NCI-H748 (cell line): ENCODE data around the gene FOXL2.
"Not testable (repeated sequence)": the region's sequence is repeated elsewhere in the genome, so short reads cannot be mapped to it uniquely, and the experiment has no call there.

Source experiments
- DNase-seq: peaks from one replicate; lab custom pipeline; 2025; ENCODE audit not compliant: unreplicated experiment; lab: John Stamatoyannopoulos, UW

FOXL2 gene

DNA sequence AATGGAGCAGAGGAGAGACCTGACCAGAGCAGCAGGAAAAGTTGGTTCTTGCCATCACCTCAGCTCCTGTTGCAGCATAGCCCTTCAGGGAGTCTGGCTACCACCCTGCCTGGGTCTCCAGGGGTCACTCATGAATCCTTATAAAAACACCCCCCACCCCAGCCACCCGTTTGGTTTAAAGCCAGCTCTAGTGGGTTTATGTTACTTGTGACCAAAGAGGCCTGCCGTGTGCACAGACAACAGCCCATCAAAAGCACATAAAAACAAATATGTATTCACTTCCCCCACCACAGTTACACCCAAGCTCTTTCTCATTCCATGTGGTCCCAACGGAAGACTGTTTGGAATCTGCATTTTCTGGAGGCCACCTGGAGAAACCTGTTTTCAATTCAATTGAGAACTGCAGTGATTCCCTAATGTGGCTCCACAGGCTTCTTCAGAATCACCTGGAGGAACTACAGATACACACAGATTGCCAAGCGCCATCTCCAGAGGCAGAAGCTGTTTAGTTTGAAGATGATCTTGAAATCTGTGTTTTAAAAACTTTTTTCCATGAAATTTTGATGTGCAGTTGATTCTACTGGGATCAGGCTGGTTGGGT is 13.8 kb downstream of the FOXL2 start:
- no peak for DNase-seq

DNA sequence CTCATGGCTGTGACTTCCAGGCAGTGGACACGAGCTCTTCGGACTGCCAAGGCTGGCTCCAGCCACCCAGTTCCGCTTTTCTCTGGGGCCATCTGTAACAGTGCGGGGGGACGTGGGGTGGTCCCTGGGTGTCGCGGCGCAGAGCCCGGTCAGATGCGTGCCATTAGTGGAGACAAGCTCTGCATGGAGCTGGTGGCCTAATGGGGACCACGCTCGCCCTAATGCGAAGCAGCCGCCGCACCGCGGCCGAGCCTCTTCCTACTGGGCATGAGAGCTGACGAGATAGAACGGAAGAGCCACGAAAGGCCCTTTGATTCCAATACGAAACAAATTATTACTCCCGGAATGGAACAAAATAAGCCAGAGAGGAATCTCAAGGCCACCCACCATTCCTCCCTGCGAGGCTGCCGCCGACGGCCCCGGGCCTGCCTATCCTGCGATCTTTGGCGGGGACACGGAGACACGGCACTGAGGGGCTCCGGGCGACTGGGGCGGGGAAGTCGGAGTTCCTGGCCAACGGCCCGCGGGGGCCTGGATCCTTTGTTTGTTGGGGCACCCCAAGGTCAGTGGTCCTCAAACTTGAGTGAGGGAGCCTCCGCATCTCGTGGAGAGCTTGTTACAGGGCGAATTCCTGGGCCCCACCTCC is 18.1 kb downstream of the FOXL2 start:
- DNase-seq: no peak

DNA sequence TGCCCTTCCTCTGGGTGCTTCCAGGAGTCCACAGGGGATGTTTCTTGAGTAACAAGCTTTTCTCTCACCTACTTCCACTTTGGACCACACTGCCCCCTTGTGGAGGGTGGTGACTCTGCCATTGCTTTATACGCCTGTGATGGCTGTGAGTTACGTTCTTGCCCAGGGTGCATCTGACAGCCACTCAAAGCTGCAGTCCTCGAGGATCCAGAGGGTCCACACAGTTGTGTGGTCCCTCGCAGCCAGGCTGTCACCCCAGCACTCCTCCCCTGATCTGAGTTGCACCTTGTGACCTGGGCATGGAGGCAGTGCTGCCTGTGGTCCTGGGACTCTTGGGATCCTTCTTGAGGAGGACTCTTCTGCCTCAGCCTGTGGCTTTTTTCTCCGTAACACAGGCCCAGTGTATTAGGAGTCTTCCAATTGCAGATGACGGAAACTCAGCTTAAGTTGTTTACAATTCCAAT is 23.4 kb downstream of the FOXL2 start:
- peak; percentile 65 for DNase-seq

DNA sequence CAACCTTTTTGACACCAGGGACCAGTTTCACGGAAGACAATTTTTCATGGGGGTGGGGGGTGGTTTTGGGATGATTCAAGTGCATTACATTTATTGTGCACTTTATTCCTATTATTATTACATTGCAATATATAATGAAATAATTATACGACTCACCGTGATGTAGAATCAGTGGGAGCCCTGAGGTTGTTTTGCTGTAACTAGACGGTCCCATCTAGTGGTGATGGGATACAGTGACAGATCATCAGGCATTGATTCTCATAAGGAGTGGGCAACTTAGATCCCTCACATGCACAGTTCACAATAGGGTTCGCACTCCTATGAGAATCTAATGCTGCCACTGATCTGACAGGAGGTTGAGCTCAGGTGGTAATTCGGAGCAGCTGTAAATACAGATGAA is 24.5 kb downstream of the FOXL2 start:
- not testable (repeated sequence) for DNase-seq

DNA sequence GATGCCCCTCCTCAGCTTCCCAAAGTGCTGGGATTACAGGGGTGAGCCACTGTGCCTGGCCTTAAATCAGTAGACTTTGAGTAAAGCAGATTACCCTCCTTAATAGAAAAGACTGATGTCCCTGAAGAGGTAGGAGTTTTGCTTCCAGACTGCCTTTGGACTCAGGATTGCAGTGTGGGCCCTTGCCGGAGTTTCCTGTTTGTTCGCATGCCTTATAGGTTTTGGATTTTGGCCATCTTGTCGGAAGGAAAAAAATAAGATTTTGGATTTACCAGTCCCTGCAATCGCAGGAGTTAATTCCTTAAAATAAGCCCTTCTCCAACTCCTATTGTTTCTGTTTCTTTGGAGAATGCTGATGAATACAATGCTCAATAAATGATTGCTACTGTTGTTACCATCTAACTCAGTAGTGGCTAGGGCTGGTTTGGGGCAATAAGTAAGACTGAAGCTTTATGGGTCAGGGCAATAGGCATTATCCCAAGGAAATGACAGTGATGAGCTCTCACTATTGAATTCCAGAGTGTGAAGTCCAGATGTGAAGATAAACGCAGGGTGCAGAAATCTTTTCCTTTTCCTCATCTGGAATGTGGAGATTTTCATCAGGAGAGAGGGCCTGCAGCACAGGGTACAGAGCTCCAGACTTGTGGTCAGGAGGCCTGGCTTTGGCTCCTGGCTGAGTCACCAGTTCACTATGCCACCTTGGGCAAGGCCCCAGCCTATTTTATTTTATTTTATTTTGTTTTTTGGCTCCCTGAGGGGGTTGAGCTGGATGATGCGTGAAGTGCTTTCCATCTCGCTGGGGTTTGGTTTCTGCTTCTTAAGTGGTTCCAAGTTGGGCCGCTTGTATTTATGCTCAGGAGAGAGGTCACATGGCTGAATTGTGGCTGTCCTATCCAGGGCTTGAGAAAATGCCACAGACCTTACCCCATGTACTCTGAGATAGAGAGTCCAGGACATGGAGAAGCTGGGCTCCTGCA is 25.3 kb downstream of the FOXL2 start:
- DNase-seq: no peak

DNA sequence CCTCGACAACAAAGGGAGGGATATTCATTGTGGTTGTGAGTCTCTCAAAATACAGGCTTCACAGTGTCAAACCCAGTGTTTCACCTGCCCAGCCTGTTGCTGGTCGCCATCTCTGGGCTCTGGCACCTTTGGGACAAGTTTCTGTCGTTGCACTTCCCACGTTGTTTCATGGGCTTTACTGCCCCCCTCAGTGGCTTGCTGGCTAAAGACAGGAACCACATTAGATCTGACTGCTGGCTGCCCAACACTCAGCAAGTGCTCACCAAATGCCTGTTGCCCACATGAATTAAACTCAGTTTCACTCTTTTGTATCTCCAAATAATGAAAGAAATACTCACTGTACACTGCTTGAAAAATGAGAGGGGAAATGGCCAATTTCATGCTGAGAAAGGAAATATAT is 27.6 kb downstream of the FOXL2 start:
- DNase-seq: no peak

DNA sequence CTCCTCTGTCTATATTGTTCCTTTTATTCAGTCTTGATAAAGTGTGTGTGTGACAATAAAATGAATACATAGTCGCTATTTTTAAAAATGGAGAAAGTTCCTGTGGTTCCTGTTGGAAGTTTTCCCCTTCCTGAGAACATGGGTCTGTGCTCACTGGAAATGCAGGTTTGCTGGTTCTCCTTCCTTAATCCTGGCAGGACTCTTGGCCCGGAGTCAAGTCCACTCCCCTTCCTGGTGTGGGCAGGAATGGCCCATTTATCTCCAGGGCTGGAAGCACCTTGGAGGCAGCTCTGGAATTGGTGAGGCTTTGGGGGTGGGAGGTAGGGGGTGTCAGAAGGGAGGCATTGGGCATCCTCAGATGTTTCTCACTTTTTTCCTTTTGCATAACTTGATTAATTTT is 30.1 kb downstream of the FOXL2 start:
- no peak for DNase-seq

DNA sequence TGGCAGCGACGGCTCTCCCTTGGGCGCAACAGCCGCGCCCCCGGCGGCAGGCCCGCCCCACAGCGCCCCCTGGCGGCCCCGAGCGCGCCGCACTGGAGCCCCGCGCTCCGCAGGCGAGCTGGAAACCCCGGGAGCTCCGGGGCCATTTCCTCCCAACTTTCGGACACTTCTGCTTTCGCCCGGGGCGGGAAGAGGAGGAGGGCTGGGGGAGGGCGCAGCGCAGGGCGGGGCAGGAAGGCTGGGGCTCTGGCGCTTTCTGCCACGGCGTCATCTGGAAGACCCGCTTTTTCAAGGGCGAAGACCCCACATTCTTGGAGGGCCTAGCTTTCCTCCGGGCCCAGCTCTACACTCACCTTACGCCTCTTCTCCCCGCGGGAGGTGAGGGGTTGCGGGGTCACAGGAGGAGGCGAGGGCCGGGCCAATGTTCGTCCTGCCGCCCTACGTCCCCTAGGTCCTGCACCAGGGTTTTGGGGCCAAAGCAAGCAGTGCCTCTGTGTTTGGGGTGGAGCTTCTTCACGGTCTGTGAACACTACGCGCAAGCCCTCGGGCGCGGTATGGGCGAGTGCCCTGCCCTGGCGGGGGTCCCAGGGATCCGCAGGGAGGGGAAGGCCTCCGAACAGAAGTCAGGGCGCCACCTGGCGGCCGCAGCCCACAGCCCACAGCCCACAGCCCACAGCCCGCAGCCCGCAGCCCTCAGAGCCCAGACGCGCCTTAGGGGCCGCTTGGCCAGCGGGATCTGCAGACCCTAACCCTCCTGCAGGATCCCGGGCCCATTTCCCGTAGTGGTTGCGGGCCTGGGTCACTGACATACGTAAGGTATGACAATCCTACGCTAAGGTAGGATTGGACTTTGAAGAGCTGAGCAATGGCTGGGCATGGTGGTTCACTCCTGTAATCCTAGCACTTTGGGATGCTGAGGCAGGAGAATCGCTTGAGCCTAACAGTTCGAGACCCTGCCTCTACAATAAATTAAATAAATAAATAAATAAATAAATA is 31.1 kb downstream of the FOXL2 start:
- peak; percentile 87 for DNase-seq

DNA sequence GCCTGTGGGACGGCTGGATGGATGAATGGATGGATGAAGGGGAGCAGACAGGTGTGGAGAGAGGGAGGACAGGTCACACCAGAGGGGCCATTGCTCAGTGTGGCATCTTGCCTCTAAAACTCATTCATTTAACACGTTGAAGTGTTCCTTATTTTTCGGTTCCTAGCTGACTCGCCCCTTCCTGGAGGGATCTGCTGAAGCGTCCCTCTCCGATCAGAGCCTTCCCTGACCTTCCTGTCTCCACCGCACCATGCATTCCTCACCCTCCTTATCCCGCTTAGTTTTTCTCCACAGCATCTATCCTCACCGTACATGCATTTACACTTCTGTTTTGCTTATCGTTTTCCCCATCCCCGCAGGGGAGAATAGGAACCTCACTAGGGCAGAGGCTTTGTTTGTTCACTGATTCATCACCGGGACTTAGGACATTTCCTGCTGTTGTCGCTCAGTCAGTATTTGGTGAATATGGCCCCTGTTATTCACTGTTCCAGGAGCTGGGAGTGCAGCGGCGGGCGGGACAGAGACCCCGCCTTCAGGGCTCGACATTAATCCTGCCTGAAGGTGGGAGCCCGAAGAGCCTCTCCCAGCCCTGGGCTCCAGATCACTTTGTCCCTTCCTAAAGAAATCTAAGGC is 32.0 kb downstream of the FOXL2 start:
- no peak for DNase-seq

DNA sequence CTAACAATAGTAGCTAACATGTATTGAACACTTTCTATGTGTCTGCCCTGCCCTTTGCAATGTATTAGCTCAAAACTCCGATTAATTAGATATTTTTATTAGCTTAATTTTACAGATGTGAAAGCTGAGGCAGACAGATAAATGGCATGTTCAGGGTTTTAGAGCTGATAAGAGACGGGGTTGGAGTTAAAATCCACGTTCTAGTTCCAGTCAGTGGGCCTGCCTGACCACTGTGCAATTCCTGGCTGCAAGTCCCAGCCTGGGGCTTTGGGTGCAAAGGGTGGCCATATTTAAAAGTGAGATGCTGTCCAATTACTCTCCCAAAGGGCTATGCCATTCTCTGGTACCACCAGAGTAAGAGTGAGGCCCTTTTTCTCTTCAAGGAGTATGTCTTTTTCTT is 33.2 kb downstream of the FOXL2 start:
- no peak for DNase-seq

DNA sequence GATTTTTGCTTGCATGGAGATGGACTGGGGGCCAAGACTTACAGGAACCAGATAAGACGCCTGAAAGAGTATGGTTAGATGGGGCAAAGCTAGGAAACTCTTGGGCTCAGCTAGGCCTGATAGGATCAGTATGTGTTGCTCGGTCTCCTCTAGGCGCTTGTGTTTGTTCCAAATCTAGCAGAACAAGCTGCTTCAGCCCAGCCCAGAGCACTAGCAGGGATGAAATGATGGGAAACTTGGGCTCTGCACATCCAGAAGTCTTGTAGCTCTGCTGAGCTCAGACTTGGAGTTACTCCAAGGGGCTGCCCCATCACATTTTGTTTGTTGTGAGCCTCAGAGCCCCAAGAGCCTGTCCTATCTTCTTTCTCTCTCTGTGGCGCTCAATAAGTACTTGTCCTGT is 34.7 kb downstream of the FOXL2 start:
- DNase-seq: no peak

DNA sequence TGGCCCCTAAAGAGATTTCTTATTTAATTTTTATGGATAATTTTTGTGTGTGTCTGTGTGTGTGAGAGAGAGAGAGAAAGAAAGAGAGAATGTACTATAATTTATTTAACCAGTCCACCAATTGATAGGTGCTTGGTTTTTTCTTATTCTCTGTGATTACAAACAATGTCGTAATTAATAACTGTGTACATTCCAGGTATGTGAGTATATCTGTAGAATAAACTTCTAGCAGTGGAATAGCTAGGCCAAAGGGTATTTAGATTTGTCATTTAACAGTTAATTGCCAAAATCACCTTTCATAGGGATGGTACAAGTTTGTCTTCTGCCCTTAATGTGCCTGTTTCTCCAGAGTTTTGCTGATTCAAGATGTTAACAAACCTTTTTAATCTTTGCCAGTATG is 35.3 kb downstream of the FOXL2 start:
- no peak for DNase-seq

DNA sequence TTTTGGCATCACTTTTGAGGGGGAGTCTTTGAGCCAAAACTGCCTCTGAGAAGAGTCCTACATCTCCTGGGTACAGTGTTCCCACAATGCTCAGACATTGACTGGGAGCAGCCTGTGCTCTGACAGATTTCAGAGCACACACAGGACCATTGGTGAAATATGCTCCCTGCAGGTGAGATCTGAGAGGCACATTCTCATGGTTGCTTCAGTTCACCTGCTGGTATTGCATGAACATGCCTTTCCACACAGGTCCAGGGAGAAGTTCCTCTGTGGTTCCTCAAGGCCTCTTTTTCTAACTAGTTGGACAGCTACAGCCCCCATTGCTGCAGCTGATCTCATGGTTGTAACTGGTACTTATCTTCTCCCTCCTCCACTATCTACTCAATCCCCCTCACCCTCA is 37.0 kb downstream of the FOXL2 start:
- DNase-seq: no peak

DNA sequence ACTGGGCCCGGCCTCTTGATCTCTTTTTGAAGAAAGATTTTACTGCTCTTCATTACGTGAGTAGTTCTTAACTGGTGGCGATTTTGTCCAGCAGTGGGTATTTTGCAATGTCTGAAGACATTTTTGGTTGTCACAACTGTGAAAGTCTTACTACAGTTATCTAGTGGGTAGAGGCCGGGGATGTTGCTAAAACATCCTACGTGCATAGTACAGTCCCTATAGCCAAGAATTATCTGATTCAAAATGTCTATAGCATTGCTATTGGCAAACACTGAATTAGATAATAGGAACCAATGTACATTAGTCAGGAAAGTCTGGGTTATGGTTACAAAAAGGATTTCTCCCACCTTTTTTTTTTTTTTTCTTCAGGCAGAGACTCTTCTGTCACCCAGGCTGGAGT is 38.1 kb downstream of the FOXL2 start:
- no peak for DNase-seq

DNA sequence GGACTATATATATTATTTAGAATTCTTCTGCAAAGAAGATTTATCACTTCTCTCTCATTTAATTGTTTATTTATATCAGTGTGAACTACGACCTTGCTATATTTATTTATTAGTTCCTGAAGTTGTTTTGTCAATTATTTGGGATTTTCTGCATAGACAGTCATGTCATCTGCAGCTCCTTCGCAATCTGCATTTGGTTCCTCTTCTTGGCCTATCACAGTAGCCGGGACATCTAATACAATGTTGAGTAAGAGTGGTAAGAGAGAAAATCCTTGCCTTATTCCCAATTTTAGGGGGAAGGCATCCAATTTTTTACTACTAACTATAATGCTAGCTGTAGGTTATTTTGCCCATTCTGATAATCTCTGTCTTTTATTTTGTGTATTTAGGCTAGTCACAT is 39.4 kb downstream of the FOXL2 start:
- DNase-seq: no peak

DNA sequence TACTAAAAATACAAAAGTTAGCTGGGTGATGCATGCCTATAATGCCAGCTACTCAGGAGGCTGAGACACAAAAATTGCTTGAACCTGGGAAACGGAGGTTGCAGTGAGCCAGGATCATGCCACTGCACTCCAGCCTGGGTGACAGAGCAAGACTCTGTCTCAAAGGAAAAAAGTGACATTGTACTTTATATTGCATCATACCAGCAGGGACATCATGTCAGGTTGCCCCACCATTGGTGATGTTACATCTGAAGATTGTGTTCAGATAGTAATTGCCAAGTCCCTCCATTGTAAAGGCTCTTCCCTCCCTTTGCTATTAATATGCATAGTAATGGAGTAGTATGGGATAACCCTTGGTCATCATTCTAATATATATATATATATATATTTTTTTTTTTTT is 44.8 kb downstream of the FOXL2 start:
- DNase-seq: no peak

DNA sequence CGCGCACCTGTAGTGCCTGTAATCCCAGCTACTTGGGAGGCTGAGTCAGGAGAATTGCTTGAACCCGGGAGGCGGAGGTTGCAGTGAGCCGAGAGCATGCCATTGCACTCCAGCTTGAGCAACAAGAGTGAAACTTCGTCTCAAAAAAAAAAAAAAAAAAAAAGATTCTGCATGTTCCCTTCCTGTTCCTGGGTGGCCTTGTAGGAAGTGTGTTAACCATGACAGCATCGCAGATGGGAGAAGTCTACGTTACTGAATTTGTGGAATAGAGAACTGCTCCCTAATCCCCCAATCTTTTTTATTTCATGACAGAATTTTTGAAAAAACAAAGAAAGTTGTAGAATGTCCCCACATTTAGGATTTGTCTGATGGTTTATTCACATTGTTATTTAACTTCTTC is 45.4 kb downstream of the FOXL2 start:
- no peak for DNase-seq

DNA sequence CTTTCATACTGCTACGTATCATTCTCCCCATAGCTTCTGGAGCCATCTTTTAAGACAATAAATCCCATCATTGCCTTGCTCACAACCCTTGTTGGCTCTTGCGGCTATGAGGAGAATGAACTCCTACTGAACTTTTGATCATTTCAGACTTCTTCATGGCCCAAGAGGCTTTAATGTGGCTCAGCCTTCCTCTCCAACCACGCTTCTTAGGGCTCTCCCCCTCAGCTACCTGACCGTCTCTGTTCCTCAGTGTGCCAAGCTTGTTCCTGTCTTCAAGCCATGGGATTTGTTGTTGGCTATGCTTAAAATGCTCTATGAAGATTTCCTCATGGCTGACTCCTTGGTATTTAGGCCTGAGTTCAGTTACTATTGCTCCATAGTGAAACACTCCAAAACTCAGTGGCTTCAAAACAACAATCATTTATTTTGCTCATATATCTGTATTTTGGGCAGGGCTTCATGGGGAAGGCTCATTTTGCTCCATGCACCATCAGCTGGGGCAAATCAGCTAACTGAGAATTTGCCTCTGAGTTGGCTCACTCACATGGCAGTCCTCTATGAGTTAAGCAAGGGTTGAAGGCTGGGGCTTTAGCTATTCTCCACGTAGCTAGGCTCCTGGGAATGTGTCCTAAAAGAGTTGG is 47.5 kb downstream of the FOXL2 start:
- no peak for DNase-seq

DNA sequence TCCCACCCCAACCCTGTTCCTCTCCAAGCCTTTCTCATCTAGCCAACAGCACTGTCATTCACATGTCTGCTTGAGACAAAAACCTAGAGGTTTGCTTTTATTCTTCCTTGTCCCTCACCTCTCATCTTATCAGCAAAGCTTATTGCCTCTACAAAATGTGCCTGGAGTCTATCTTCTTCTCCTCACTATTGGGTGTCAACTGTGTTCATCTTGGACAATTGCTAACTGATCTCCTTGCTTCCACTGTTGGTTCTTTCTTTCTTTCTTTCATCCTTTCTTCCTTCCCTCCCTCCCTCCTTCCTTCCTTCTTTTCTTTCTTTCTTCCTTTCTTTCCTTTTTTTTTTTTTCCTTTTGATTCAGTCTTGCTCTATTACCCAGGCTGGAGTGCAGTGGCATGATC is 48.2 kb downstream of the FOXL2 start:
- no peak for DNase-seq

DNA sequence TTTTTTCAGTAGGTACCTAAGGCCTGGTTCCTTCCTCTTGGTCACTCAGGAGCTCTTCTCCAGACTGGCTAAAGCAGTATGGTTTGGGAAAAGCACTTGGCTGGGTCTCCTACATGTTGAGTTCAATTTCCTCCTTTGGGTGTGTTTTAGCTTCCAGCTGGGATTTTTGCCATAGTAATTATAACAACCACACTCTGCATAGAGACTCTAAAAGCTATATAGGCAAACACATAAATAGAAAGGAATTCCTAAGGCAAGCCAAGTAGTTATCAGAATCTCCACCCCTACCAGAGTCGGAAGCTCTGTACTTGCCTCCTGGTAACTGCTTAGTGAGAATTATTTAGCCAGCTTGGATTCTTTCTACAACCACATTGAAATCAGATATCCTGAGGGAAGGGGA is 48.6 kb downstream of the FOXL2 start:
- DNase-seq: no peak
